H1 (cell line): Measurements from ENCODE around the gene DDA1. TPM values are rescaled to one million over a fixed set of nuclear protein-coding genes. Genes with fewer than 3 reads are reported as not detected.

ENCODE experiments used
- CTCF ChIA-PET: fragments of 300-600 bp; sonication (Branson Sonifier 250); formaldehyde crosslinking; loops from one replicate; lab custom pipeline; 2021; ENCODE audit not compliant: partially characterized antibody; lab: Charles Lee
- POLR2A ChIA-PET: fragments of 300-600 bp; sonication (Branson Sonifier 250); formaldehyde crosslinking; loops from one replicate; lab custom pipeline; 2021; ENCODE audit warnings: inconsistent platforms; ENCODE audit not compliant: partially characterized antibody; lab: Charles Lee
- DNase-seq, 2 experiments: peaks; one replicate each; pipeline versions ENCODE4 v3.0.0 to v3.0.0-alpha.2; 2010 to 2022; ENCODE audit warnings: low spot score in 2 of 2, low read depth in 1 of 2, mixed read lengths in 1 of 2
- FAIRE-seq: peaks from 2 replicates; lab custom pipeline; 2011; peaks lifted over from hg19 to GRCh38; lab: Jason Lieb, UNC
- H2AFZ ChIP-seq: 2 replicates; pipeline ENCODE4 v1.8.1; 2012; ENCODE audit warnings: low read length, inconsistent platforms
- H2AK5ac ChIP-seq: 2 replicates; pipeline ENCODE4 v1.6.1; 2013; ENCODE audit warnings: low read depth, low read length
- H2BK120ac ChIP-seq: replicated peaks from 2 replicates; pipeline ENCODE3; 2013; ENCODE audit warnings: low read depth, low read length, inconsistent platforms
- H2BK12ac ChIP-seq: 2 replicates; pipeline ENCODE4 v1.6.1; 2013; ENCODE audit warnings: low read depth, low read length
- H2BK15ac ChIP-seq: 2 replicates; pipeline ENCODE4 v1.6.1; 2013; ENCODE audit warnings: low read length
- H2BK20ac ChIP-seq: 2 replicates; pipeline ENCODE4 v1.6.1; 2013; ENCODE audit warnings: low read length
- H2BK5ac ChIP-seq: 2 replicates; pipeline ENCODE4 v1.6.1; 2013; ENCODE audit warnings: low read depth, low read length
- H3K14ac ChIP-seq: 2 replicates; pipeline ENCODE4 v1.6.1; 2013; ENCODE audit warnings: inconsistent platforms; ENCODE audit not compliant: insufficient read length
- H3K18ac ChIP-seq: 2 replicates; pipeline ENCODE4 v1.6.1; 2013; ENCODE audit warnings: low read length; ENCODE audit errors: extremely low read depth
- H3K23ac ChIP-seq: 2 replicates; pipeline ENCODE4 v1.6.1; 2013; ENCODE audit warnings: inconsistent platforms; ENCODE audit not compliant: insufficient read length
- H3K23me2 ChIP-seq: 2 replicates; pipeline ENCODE4 v1.6.1; 2013; ENCODE audit warnings: low read depth, low read length
- H3K27ac ChIP-seq: 2 replicates; pipeline ENCODE4 v1.6.1; 2011; ENCODE audit warnings: low read depth, low read length, inconsistent platforms
- H3K27me3 ChIP-seq, 4 experiments: replicated peaks in 1 of 4; 1 replicate in 1 of 4; 2 replicates in 3 of 4; pipeline versions ENCODE4 v1.6.1 to v1.8.1; 2011 to 2013; ENCODE audit warnings: low read length in 3 of 4, mild to moderate bottlenecking in 3 of 4, inconsistent platforms in 2 of 4, mixed read lengths in 2 of 4, moderate library complexity in 1 of 4; ENCODE audit not compliant: control insufficient read depth in 3 of 4, insufficient read depth in 3 of 4; ENCODE audit errors: extremely low read depth in 1 of 4
- H3K36me3 ChIP-seq, 4 experiments: 2 replicates each; pipeline versions ENCODE4 v1.6.1 to v1.8.1; 2011 to 2013; ENCODE audit warnings: mild to moderate bottlenecking in 4 of 4, low read length in 3 of 4, moderate library complexity in 2 of 4, control low read depth in 1 of 4, inconsistent platforms in 1 of 4; ENCODE audit not compliant: insufficient read depth in 4 of 4, control insufficient read depth in 2 of 4
- H3K4ac ChIP-seq: replicated peaks from 2 replicates; pipeline ENCODE3; 2013; ENCODE audit warnings: low read length, low read depth, mixed read lengths, inconsistent platforms; ENCODE audit not compliant: insufficient read length
- H3K4me1 ChIP-seq, 4 experiments: replicated peaks in 1 of 4; 1 replicate in 1 of 4; 2 replicates in 3 of 4; pipeline versions ENCODE4 v1.6.1 to v1.8.1; 2011 to 2013; ENCODE audit warnings: low read length in 3 of 4, inconsistent platforms in 2 of 4, mixed read lengths in 1 of 4; ENCODE audit not compliant: insufficient read depth in 4 of 4, control insufficient read depth in 3 of 4
- H3K4me2 ChIP-seq, 2 experiments: 2 replicates each; pipeline versions ENCODE4 v1.6.1 to v1.8.1; 2011 to 2013; ENCODE audit warnings: low read depth in 2 of 2, low read length in 2 of 2, control low read depth in 1 of 2, inconsistent platforms in 1 of 2, mild to moderate bottlenecking in 1 of 2; ENCODE audit not compliant: insufficient read depth in 1 of 2
- H3K4me3 ChIP-seq, 4 experiments: fragments of 200-600, 300-600 bp in 1 of 4; sonication (generic), shearing (Covaris generic), sonication (Bioruptor Twin) in 1 of 4; 2 replicates each; pipeline versions ENCODE4 v1.5.1 to v1.8.1; 2011 to 2016; ENCODE audit warnings: low read length in 4 of 4, low read depth in 3 of 4, control low read depth in 2 of 4, inconsistent platforms in 2 of 4, mild to moderate bottlenecking in 2 of 4, mixed read lengths in 1 of 4, moderate library complexity in 1 of 4; ENCODE audit not compliant: insufficient read depth in 2 of 4; ENCODE audit errors: extremely low read depth in 1 of 4
- H3K56ac ChIP-seq: replicated peaks from 2 replicates; pipeline ENCODE3; 2013; ENCODE audit warnings: low read depth, mild to moderate bottlenecking, mixed read lengths, low read length, inconsistent platforms; ENCODE audit not compliant: insufficient read length
- H3K79me1 ChIP-seq: 2 replicates; pipeline ENCODE4 v1.6.1; 2013; ENCODE audit warnings: low read depth, low read length, control low read depth
- H3K79me2 ChIP-seq, 2 experiments: 2 replicates each; pipeline versions ENCODE4 v1.6.1 to v1.8.1; 2012 to 2013; ENCODE audit warnings: low read length in 2 of 2, mild to moderate bottlenecking in 2 of 2, inconsistent platforms in 1 of 2; ENCODE audit not compliant: insufficient read depth in 2 of 2, control insufficient read depth in 1 of 2
- H3K9ac ChIP-seq, 4 experiments: replicated peaks in 1 of 4; 1 replicate in 1 of 4; 2 replicates in 3 of 4; pipeline versions ENCODE4 v1.6.1 to v1.8.1; 2011 to 2013; ENCODE audit warnings: low read depth in 3 of 4, low read length in 3 of 4, control low read depth in 2 of 4, mild to moderate bottlenecking in 2 of 4, moderate library complexity in 2 of 4, inconsistent platforms in 1 of 4; ENCODE audit errors: extremely low read depth in 1 of 4
- H3K9me3 ChIP-seq, 2 experiments: 2 replicates each; pipeline versions ENCODE4 v1.6.1 to v1.8.1; 2012 to 2013; ENCODE audit warnings: mild to moderate bottlenecking in 2 of 2, moderate library complexity in 2 of 2, control low read depth in 1 of 2, inconsistent platforms in 1 of 2, low read depth in 1 of 2, low read length in 1 of 2, mixed read lengths in 1 of 2; ENCODE audit not compliant: insufficient read depth in 2 of 2
- H4K20me1 ChIP-seq, 2 experiments: replicated peaks in 1 of 2; 2 replicates each; pipeline versions ENCODE3 to v1.8.1; 2011 to 2013; ENCODE audit warnings: inconsistent platforms in 2 of 2, low read length in 2 of 2, mild to moderate bottlenecking in 1 of 2; ENCODE audit not compliant: insufficient read depth in 2 of 2, control insufficient read depth in 1 of 2
- H4K5ac ChIP-seq: 2 replicates; pipeline ENCODE4 v1.6.1; 2013; ENCODE audit warnings: low read length, low read depth, mixed read lengths, inconsistent platforms; ENCODE audit not compliant: insufficient read length
- H4K8ac ChIP-seq: 2 replicates; pipeline ENCODE4 v1.8.0; 2013; ENCODE audit warnings: mild to moderate bottlenecking, moderate library complexity, low read length, inconsistent platforms; ENCODE audit not compliant: insufficient read depth; ENCODE audit errors: extremely low read depth
- H4K91ac ChIP-seq: replicated peaks from 2 replicates; pipeline ENCODE3; 2013; ENCODE audit warnings: low read length, mixed read lengths, inconsistent platforms; ENCODE audit not compliant: insufficient read length
- CBX8 ChIP-seq: fragments of 300-800, 300-1000 bp; sonication (generic); IDR thresholded peaks from 2 replicates; pipeline ENCODE4 v1.7.1; 2016; ENCODE audit warnings: low read depth, low read length, borderline replicate concordance
- E2F6 ChIP-seq: IDR thresholded peaks from 2 replicates; pipeline ENCODE4 v1.6.1; 2012; ENCODE audit warnings: inconsistent platforms
- EGR1 ChIP-seq: IDR thresholded peaks from 2 replicates; pipeline ENCODE4 v1.6.1; 2011; ENCODE audit warnings: low read depth, low read length, borderline replicate concordance
- JUN ChIP-seq: IDR thresholded peaks from 2 replicates; pipeline ENCODE4 v1.6.1; 2011; ENCODE audit warnings: low read depth, mild to moderate bottlenecking, improper control_type of control experiment, low read length
- KDM5A ChIP-seq: fragments of 200-600 bp; IDR thresholded peaks from 2 replicates; pipeline ENCODE4 v1.7.1; 2012; ENCODE audit warnings: mild to moderate bottlenecking, low read length, inconsistent platforms, mixed read lengths
- POLR2AphosphoS5 ChIP-seq: IDR thresholded peaks from 2 replicates; pipeline ENCODE4 v1.6.1; 2011; ENCODE audit warnings: low read depth, low read length
- RAD21 ChIP-seq, 2 experiments: IDR thresholded peaks in 1 of 2; conservative IDR thresholded peaks in 1 of 2; 2 replicates each; pipeline ENCODE4 v1.6.1; 2011; ENCODE audit warnings: low read depth in 2 of 2, low read length in 2 of 2, improper control_type of control experiment in 1 of 2, inconsistent platforms in 1 of 2, mild to moderate bottlenecking in 1 of 2, moderate library complexity in 1 of 2
- SP1 ChIP-seq: IDR thresholded peaks from 2 replicates; pipeline ENCODE4 v1.6.1; 2011; ENCODE audit warnings: low read depth, low read length
- SP4 ChIP-seq: IDR thresholded peaks from 2 replicates; pipeline ENCODE4 v1.6.1; 2012; ENCODE audit warnings: low read length, inconsistent platforms
- WGBS, 2 experiments: shearing (Covaris generic) in 1 of 2; methylation state at CpG; one replicate each; pipeline versions ENCODE4 v1.1.6 to v1.1.7; 2013 to 2015; ENCODE audit warnings: low lambda C conversion rate in 2 of 2, mixed read lengths in 2 of 2, inconsistent platforms in 1 of 2, low coverage in 1 of 2, missing lambda C conversion rate in 1 of 2; ENCODE audit not compliant: insufficient replicate concordance in 2 of 2, insufficient coverage in 1 of 2, insufficient read length in 1 of 2; ENCODE audit errors: extremely low coverage in 1 of 2, missing lambda C conversion rate in 1 of 2; 5-methylcytosine and 5-hydroxymethylcytosine counted together
- polyA plus RNA-seq, 7 experiments: library from polyadenylated mRNA; depleted of rRNA in 3 of 7; stranded (reverse) in 5 of 7; unstranded in 2 of 7; fragments of >200 nt in 5 of 7; fragments of 200-250 nt in 2 of 7; gene quantifications; 1 replicate in 5 of 7; 2 replicates in 1 of 7; 4 replicates in 1 of 7; pipeline versions ENCODE4 v1.2.1 to v1.2.3, GENCODE V29; 2011 to 2013; ENCODE audit warnings: missing spikeins in 2 of 7, mixed read lengths in 2 of 7
- total RNA-seq: library from RNA; stranded (reverse); fragmentation: NEBNext Ultra II Directional; extraction: Animal tissue kit (Norgen Biotek cat#: 25700); gene quantifications from 2 replicates; pipeline ENCODE4 v1.2.1, GENCODE V29; 2021

DDA1 gene
- total and polyA plus RNA-seq, 2 of the 8 experiments (the other 6 are each of a cell fraction or from before 2014, with no cell fraction given), result 29.2 to 34.5 TPM

- H3K4ac ChIP-seq, result no peak overlapping the region
- H3K79me1 ChIP-seq, result peaks cover 7% of the 10 kb centered on the region
- peaks cover 5% of the 10 kb centered on the region; the same call in 1 of the 2 replicates for H3K23me2 ChIP-seq
- FAIRE-seq, result peak; percentile 42
- peak overlapping the region; percentile 47 for H4K5ac ChIP-seq
- 70% methylated on average over 45 of the region's 48 CpGs; no CpG with 5 or more reads in 1 of the 2 experiments for WGBS, 2 experiments
- H4K20me1 ChIP-seq, result peaks cover 0 to 8% of the 10 kb centered on the region in 2 experiments
- H4K8ac ChIP-seq, result peak overlapping the region; percentile 59; the same call in 1 of the 2 replicates
- peaks cover 0 to 14% (median 6%) of the 10 kb centered on the region in 4 experiments; a peak in 4 of 8 replicates for H3K36me3 ChIP-seq
- H3K79me2 ChIP-seq, result peaks cover 0 to 6% of the 10 kb centered on the region in 2 experiments; a peak in 1 of 4 replicates
- no peak overlapping the region for H2BK120ac ChIP-seq
- no peak overlapping the region for H4K91ac ChIP-seq
- no peak overlapping the region for H2BK20ac ChIP-seq
- peak overlapping the region; percentile 75; the same call in 1 of the 2 replicates for H2BK12ac ChIP-seq
- no peak overlapping the region for H3K56ac ChIP-seq
- H3K4me3 ChIP-seq, result peak overlapping the region in 1 of 4 experiments; percentile 67; a peak in 1 of 8 replicates
- H3K4me1 ChIP-seq, result peaks cover 0 to 5% (median 4%) of the 10 kb centered on the region in 4 experiments; a peak in 5 of 7 replicates
- peak overlapping the region; percentile 35; the same call in 1 of the 2 replicates for H2BK5ac ChIP-seq
- peak overlapping the region; percentile 37 to 49 for H3K4me2 ChIP-seq
- no peak overlapping the region for H3K18ac ChIP-seq
- peaks cover 0 to 3% of the 10 kb centered on the region in 2 experiments; a peak in 1 of 4 replicates for H3K9me3 ChIP-seq
- H3K14ac ChIP-seq, result no peak overlapping the region
- ChIA-PET POLR2A (interaction anchor here (0.8 to 2.3 kb wide), 10 partner anchors 11 to 74 kb away, joined by 3 to 9 read pairs (median 3); partner anchors contain the start of genes BABAM1, DDA1 and MRPL34), CTCF (interaction anchor here (0.7 to 2.2 kb wide), 8 partner anchors 11 to 92 kb away, joined by 3 to 11 read pairs (median 4); partner anchors contain the start of genes ANKLE1, MRPL34 and USHBP1)
- peak overlapping the region; percentile 65; the same call in 1 of the 2 replicates for H2BK15ac ChIP-seq
- peak in 1 of 2 experiments; percentile 99 for DNase-seq
- H3K27me3 ChIP-seq, result no peaks in the 10 kb centered on the region
- peak overlapping the region; percentile 9; the same call in 1 of the 2 replicates for H3K27ac ChIP-seq
- no peak overlapping the region for H2AFZ ChIP-seq
- H2AK5ac ChIP-seq, result peak overlapping the region; percentile 87; the same call in 1 of the 2 replicates
- no peak overlapping the region for H3K9ac ChIP-seq
- TF ChIP-seq CBX8, result no peak
- TF ChIP-seq JUN, result no peak
- TF ChIP-seq SP1, result peak; percentile 74; the same call in 1 of the 2 replicates
- TF ChIP-seq EGR1, result peak; percentile 37; the same call in 1 of the 2 replicates
- peak; percentile 83; the same call in 1 of the 2 replicates for TF ChIP-seq SP4
- TF ChIP-seq RAD21 (IDR thresholded peaks at IDR 0.05 in 1 of 2, conservative IDR thresholded peaks at IDR 0.05 in 1 of 2; ENCODE audit: low read depth in 2 of 2, low read length in 2 of 2), result no peak
- 0 out of 2 replicates have a peak, but pooled peaks have one; percentile 24 for TF ChIP-seq POLR2AphosphoS5
- TF ChIP-seq E2F6, result no peak
- no peak for TF ChIP-seq KDM5A
- H3K23ac ChIP-seq, result no peak overlapping the region
Measured at GRCh38 chr19:17294051-17294891, 15.1 kb upstream of the DDA1 start.
